H7 (cell line): ENCODE measurements around the gene SLC25A36. TPM values are rescaled to one million over a fixed set of nuclear protein-coding genes. Genes with fewer than 3 reads are reported as not detected.
"Not testable (repeated sequence)": the region's sequence is repeated elsewhere in the genome, so short reads cannot be mapped to it uniquely, and the experiment has no call there.

Experiments used
- DNase-seq: peaks from one replicate; pipeline ENCODE4 v3.0.0; 2012
- H3K27me3 ChIP-seq: 2 replicates; pipeline ENCODE4 v1.6.0; 2011; ENCODE audit warnings: mild to moderate bottlenecking, low read length; ENCODE audit not compliant: control insufficient read depth, insufficient read depth
- H3K36me3 ChIP-seq: replicated peaks from 2 replicates; pipeline ENCODE4 v1.5.1; 2011; ENCODE audit warnings: low read length; ENCODE audit not compliant: control insufficient read depth, insufficient read depth
- H3K4me3 ChIP-seq: 2 replicates; pipeline ENCODE4 v1.5.1; 2011; ENCODE audit warnings: low read depth, mild to moderate bottlenecking, control low read depth, low read length, moderate library complexity; ENCODE audit not compliant: insufficient read depth
- total RNA-seq: library from RNA; depleted of rRNA; stranded (reverse); fragments of >200 nt; shearing (Covaris generic); gene quantifications from 2 replicates; pipeline ENCODE4 v1.2.3, GENCODE V29; 2014

SLC25A36 gene
- total RNA-seq, 1 experiment from 2014 or later, result 49.1 TPM

DNA sequence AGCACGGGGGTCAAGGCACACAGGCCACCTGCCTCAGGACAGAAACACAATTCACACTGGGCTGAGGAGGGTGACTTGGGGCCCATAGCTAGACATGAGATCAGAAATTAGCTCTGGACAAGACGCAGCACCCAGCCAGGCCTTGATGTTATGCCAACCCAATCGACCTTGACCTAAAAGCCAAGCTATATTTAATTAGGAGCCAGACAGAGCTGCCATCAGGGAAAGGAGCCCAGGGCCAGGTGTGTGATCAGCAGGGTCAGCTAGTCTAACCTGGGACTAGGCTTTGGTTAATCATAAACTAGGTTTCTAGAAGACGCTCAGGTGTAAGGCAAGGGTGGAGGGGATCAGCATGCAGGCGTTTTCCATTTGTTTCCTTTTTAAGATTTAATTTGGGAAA, 23.9 kb upstream of the SLC25A36 start:
- Histone ChIP-seq H3K27me3 (peaks cover 5% of the 10 kb centered on the region; the same call in 1 of the 2 replicates), H3K36me3 (no peaks in the 10 kb centered on the region), H3K4me3 (no peak overlapping the region)
- DNase-seq, result no peak

DNA sequence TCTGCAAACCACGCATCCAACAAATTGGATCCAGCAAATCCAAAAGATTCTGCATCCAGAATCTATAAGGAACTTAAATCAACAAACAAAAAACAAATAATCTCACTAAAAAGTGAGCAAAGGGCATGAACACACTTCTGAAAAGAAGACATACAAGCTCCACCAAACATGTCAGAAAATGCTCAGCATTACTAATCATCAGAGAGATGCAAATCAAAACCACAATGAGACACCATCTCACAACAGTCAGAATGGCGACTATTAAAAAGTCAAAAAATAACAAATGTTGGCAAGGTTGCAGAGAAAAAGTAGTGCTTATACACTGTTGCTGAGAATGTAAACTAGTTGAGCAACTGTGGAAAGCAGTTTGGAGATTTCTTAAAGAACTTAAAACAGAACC, 21.6 kb upstream of the SLC25A36 start:
- Histone ChIP-seq H3K4me3 (no peak overlapping the region), H3K27me3 (peaks cover 5% of the 10 kb centered on the region; the same call in 1 of the 2 replicates)
- DNase-seq, result no peak

GRCh38 chr3:140922634-140923033, 19.0 kb upstream of the SLC25A36 start:
- Histone ChIP-seq H3K4me3 (no peak overlapping the region), H3K27me3 (peaks cover 2% of the 10 kb centered on the region; the same call in 1 of the 2 replicates), H3K36me3 (no peaks in the 10 kb centered on the region)
- peak; percentile 10 for DNase-seq

More for the DNA sequence above, 21.6 kb upstream of the SLC25A36 start:
- H3K36me3 ChIP-seq, result no peaks in the 10 kb centered on the region

- no peak for DNase-seq
- no peak overlapping the region for H3K4me3 ChIP-seq
- H3K27me3 ChIP-seq, result no peaks in the 10 kb centered on the region; the same call in 1 of the 2 replicates
- H3K36me3 ChIP-seq, result no peaks in the 10 kb centered on the region
Measured at GRCh38 chr3:140924097-140924873, 17.4 kb upstream of the SLC25A36 start.

DNA sequence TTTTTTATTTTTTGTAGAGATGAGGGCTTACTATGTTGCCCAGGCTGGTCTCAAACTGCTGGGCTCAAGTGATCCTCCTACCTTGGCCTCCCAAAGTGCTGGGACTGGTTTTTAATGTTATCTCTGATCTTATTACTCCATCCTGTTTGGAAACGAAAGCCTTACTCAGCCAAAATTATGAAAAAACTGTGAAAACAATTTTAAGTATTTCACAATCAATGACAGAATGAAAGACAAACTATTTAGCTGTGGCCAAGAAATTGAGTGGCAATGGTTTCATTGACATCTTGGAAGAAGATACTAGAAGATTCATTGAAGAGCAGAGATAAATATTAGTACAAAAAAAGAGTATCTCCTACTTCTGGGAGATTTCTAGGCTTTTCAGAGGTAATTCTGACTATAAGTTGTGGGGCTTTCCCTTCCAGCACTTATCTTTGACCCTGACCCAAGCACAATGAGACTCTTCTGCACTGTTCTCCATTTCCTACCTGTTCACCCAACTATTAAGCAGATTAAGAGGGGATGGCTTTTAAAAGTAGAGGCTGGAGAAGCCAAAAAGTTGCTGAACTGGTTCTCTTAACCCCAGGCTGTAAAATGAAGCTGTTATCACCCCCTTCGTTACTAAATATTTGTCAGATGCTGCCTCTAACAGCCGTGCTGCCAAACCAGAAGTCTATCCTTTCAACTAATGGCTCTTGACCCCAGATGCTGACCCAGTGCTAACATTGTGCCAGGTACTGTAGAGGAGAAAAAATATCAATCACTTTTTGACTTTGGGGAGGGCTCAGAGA, 14.2 kb upstream of the SLC25A36 start:
- no peak for DNase-seq
- Histone ChIP-seq H3K36me3 (no peaks in the 10 kb centered on the region), H3K4me3 (no peak overlapping the region), H3K27me3 (no peaks in the 10 kb centered on the region; the same call in 1 of the 2 replicates)

GRCh38 chr3:140929446-140929845, 12.2 kb upstream of the SLC25A36 start:
- Histone ChIP-seq H3K27me3 (no peaks in the 10 kb centered on the region; the same call in 1 of the 2 replicates), H3K36me3 (no peaks in the 10 kb centered on the region), H3K4me3 (no peak overlapping the region)
- DNase-seq, result no peak

DNA sequence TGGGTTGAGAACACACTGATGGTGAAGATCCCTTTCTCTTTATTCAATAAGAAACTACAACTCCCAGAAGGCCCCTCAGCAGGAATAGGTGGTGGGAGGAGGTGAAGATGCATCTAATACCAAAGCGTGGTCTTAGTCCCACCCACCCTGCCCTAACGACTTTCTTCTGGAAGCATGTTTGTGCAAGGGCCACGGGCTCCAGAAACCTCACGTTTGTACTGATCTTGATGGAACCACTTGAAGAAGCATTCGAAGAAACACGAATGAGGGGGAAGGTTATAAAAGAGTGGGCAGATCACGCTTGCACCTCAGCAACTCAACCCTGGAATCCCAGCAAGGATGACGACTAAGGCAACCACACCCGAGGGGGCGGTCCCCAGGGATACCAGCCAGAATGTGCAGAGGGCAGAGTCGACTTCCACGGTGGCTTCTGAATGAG, 10.6 kb upstream of the SLC25A36 start:
- DNase-seq, result peak; percentile 58
- Histone ChIP-seq H3K36me3 (no peaks in the 10 kb centered on the region), H3K4me3 (peak overlapping the region; percentile 29), H3K27me3 (no peaks in the 10 kb centered on the region; the same call in 1 of the 2 replicates)

DNA sequence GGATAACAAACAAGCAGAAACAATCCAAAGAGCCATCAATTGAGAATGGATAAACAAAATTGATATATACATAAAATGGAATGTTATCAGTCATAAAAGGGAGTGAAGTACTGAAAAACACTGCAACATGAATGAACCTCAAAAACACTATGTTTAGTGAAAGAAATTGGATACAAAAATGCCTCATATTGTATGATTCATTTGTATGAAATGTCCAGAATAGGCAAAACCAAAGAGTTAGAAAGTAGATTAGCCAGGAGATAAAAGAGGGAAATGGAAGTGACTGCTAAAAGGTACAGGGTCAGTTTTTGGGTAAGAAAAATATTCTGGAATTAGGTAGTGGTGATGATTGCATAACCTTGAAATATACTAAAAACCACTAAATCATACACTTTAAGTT, 9.8 kb upstream of the SLC25A36 start:
- no peak for DNase-seq
- H3K4me3 ChIP-seq, result no peak overlapping the region
- H3K36me3 ChIP-seq, result no peaks in the 10 kb centered on the region
- no peaks in the 10 kb centered on the region; the same call in 1 of the 2 replicates for H3K27me3 ChIP-seq

DNA sequence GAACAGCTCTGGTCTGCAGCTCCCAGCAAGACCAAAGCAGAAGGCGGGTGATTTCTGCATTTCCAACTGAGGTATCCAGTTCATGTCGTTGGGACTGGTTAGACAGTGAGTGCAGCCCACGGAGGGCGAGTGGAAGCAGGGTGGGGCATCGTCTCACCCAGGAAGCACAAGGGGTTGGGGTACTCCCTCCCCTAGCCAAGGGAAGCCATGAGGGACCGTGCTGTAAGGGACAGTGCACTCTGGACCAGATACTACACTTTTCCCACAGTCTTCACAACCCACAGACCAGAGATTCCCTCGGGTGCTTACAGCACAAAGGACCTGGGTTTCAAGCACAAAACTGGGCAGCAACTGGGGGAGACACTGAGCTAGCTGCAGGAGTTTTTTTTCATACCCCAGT, 8.5 kb upstream of the SLC25A36 start:
- Histone ChIP-seq H3K27me3 (no peaks in the 10 kb centered on the region; the same call in 1 of the 2 replicates), H3K4me3 (no peak overlapping the region), H3K36me3 (no peaks in the 10 kb centered on the region)
- no peak for DNase-seq

DNA sequence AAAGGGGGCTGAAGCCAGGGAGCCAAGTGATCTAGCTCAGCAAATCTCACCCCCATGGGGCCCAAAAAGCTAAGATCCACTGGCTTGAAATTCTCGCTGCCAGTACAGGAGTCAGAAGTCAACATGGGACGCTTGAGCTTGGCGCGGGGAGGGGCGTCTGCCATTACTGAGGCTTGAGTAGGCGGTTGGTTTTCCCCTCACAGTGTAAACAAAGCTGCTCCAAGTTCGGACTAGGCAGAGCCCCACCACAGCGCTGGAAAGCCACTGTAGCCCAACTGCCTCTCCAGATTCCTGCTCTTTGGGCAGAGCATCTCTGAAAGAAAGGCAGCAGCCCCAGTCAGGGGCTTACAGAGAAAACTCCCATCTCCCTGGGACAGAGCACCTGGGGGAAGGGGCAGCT, 8.1 kb upstream of the SLC25A36 start:
- DNase-seq, result no peak
- no peak overlapping the region for H3K4me3 ChIP-seq
- no peaks in the 10 kb centered on the region; the same call in 1 of the 2 replicates for H3K27me3 ChIP-seq
- no peaks in the 10 kb centered on the region for H3K36me3 ChIP-seq

- H3K4me3 ChIP-seq, H3K27me3 ChIP-seq, DNase-seq, H3K36me3 ChIP-seq: not testable (repeated sequence)
Measured at GRCh38 chr3:140939305-140939704, 2.3 kb upstream of the SLC25A36 start.

GRCh38 chr3:140941090-140941433, 574 bp upstream of the SLC25A36 start:
- no peak for DNase-seq
- Histone ChIP-seq H3K36me3 (no peaks in the 10 kb centered on the region), H3K4me3 (peak overlapping the region; percentile 43), H3K27me3 (no peaks in the 10 kb centered on the region)

DNA sequence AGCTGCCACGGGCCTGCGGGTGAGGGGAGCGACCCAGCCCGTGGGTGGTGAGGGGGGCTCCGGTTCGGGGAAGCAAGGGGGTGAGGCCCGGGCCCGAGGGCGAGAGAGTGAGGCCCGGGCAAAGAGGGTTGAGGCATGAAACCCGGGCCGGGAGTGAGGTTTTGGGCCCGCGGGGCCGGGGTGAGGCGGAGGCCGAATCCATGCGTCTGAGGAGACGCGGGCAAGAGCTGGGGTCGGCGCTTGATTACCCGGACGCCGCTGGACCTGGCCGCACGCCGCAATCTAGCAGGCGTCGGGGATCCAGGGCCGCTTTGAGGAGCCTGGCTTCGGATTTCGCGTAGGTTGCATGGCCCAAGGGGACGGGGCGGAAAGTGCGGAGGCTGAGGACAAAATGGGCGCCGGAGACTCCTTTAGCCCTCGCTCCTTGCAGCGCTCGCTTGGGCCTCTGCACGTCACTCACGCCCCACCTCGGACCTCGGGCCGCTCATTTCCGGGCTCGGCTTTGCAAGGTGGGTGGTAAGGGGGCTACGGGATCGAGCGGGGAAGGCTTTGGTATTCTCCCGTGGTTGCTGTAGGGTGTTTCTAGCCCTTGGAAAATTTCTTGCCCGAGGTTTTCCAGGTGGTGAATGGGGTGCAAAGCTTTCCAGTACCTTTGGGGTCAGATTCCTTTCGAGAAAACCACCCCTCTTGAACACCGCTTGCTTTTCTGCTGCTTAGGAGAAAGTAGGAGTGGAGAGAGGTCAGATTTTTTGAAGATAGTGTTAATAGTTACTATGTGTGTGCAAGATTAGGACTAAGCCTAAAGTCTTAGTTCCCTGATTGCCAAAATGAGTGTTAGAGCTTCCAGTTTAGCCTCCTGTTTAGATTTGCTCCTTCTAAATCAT, 827 bp downstream of the SLC25A36 start:
- peak; percentile 73 for DNase-seq
- Histone ChIP-seq H3K36me3 (no peaks in the 10 kb centered on the region; the same call in 1 of the 2 replicates), H3K27me3 (no peaks in the 10 kb centered on the region), H3K4me3 (peak overlapping the region; percentile 93)
